Brain microvascular endothelial cell (primary cell): ENCODE measurements around the gene STN1.

Experiments
- DNase-seq: peaks from one replicate; pipeline ENCODE4 v3.0.0-alpha.2; 2020
- H3K27ac ChIP-seq: fragments of 250-450 bp; sonication (Bioruptor Pico); 2 replicates; pipeline ENCODE4 v1.5.1; 2020; ENCODE audit warnings: mild to moderate bottlenecking, moderate library complexity
- H3K27me3 ChIP-seq: fragments of 250-450 bp; sonication (Bioruptor Pico); replicated peaks from 2 replicates; pipeline ENCODE4 v1.5.1; 2020; ENCODE audit warnings: mild to moderate bottlenecking
- H3K36me3 ChIP-seq: fragments of 250-450 bp; sonication (Bioruptor Pico); replicated peaks from 2 replicates; pipeline ENCODE4 v1.5.1; 2020; ENCODE audit warnings: mild to moderate bottlenecking
- H3K4me3 ChIP-seq: 2 replicates; pipeline ENCODE4 v1.5.1; 2011; ENCODE audit warnings: low read depth, mild to moderate bottlenecking, control low read depth, low read length, moderate library complexity
- CTCF ChIP-seq: IDR thresholded peaks from 2 replicates; pipeline ENCODE4 v1.5.1; 2011; ENCODE audit warnings: low read depth, mild to moderate bottlenecking, moderate library complexity, low read length, control low read depth, inconsistent platforms; ENCODE audit errors: missing control alignments
- in situ Hi-C: cut with HindIII; loops from 2 replicates; pipeline ENCODE4 v1.10.0; 2017; ENCODE audit warnings: low sequenced_read_pairs, low pct_ligation_motif_present

STN1 gene

DNA sequence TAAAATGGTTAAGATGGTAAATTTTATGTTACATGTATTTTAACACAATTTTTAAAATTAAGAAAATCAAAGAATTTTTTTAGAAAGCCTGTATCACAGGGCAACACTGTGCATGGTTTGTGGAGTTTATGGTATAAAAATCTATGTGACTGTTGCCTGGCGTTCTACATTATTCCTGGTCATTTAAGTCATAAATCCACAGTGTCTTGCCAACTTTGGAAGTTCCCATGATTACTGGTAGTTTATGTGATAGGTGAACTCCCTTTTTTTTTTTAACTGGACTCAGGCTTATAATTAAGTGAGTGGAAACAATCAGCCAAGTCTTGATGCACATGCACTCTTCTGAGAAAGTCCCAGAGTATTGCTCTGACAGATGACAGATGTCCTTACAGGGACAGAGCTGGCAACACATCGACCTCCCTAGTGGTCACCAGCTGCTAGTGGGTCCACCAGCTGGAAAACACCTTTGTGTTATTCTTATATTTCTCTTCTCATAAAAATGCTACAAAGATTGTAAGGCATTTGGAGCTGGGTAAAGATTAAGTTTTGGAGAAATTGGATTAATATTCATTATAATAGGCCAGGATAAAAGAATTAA lies 8.8 kb upstream of the STN1 start:
- peak; percentile 17 for TF ChIP-seq CTCF
- H3K27ac ChIP-seq, result no peak overlapping the region
- H3K36me3 ChIP-seq, result no peaks in the 10 kb centered on the region
- in situ Hi-C loops, result no loop called here
- no peak for DNase-seq
- H3K4me3 ChIP-seq, result no peak overlapping the region
- no peaks in the 10 kb centered on the region for H3K27me3 ChIP-seq

- Histone ChIP-seq H3K27ac (no peak overlapping the region), H3K36me3 (no peaks in the 10 kb centered on the region), H3K27me3 (no peaks in the 10 kb centered on the region), H3K4me3 (no peak overlapping the region)
- TF ChIP-seq CTCF, result no peak
- no peak for DNase-seq
- in situ Hi-C loops, result no loop called here
Observed at GRCh38 chr10:103925591-103925990, 7.6 kb upstream of the STN1 start.

DNA sequence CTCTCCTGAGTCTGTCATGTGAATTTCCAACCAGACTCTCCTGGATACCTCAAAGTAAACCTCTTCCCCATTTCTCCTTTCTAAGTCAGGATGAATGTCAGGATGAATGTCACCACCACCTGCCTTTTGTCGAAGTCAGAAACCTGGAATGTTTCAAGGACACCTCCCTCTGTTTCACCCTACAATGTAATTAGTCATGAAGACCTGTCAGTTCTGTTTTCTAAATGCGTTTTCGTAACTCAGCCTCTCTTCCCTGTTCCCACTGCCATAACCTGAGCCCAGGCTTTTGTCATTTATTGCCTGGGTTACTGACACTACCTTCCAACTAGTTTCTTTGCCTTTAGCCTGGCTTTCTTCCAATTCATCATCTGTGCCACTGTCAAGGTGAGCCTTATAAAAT lies 5.5 kb upstream of the STN1 start:
- in situ Hi-C loops, result no loop called here
- Histone ChIP-seq H3K4me3 (no peak overlapping the region), H3K36me3 (no peaks in the 10 kb centered on the region), H3K27me3 (no peaks in the 10 kb centered on the region), H3K27ac (no peak overlapping the region)
- no peak for DNase-seq
- no peak for TF ChIP-seq CTCF

DNA sequence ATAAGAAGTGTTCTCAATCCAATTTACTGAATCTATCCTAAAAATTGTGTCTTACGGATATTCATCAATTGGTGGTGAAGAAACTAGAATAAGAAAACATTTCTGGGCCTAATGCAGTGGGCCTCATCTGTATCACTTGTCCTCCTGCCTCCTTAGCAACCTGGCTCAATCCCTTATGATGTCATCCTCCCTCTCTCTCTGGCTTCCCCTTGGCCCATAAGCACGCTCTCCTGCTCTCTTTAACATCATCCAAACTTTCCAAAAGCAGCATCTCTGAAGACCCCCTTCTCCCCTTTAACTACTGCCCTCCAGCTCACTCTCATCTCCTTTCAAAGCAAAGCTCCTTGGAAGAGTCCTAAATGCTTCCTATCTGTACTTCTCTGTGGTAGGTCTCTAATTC lies 4.7 kb upstream of the STN1 start:
- in situ Hi-C loops, result no loop called here
- DNase-seq, result no peak
- no peak overlapping the region for H3K27ac ChIP-seq
- H3K27me3 ChIP-seq, result no peaks in the 10 kb centered on the region
- no peak for TF ChIP-seq CTCF
- H3K36me3 ChIP-seq, result no peaks in the 10 kb centered on the region
- H3K4me3 ChIP-seq, result no peak overlapping the region

GRCh38 chr10:103921750-103922195 lies 3.8 kb upstream of the STN1 start:
- no peaks in the 10 kb centered on the region for H3K36me3 ChIP-seq
- no peak overlapping the region for H3K4me3 ChIP-seq
- DNase-seq, result peak; percentile 13
- H3K27me3 ChIP-seq, result no peaks in the 10 kb centered on the region
- peak; percentile 39 for TF ChIP-seq CTCF
- no peak overlapping the region for H3K27ac ChIP-seq
- in situ Hi-C loops, result no loop called here

DNA sequence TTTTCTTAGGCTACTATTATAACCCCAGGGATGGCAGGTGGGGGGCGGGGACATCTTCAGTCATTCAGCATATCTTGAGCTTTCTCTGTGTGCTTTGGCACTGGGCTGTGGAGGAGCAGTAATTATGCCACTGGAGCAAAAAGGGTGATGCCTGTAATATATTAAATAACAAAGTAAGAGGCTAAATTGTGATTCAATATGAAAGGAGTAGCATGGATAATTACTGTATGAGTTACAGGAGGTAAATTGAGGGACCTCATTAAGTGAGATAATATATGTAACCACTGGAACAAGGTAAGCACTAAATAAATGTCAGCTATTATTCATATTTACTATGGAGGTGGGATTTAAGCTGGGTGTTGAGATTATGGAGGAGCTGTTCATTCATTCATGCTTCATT lies 3.3 kb upstream of the STN1 start:
- no peak overlapping the region for H3K27ac ChIP-seq
- DNase-seq, result no peak
- no peaks in the 10 kb centered on the region for H3K27me3 ChIP-seq
- in situ Hi-C loops, result no loop called here
- no peak for TF ChIP-seq CTCF
- H3K36me3 ChIP-seq, result no peaks in the 10 kb centered on the region
- no peak overlapping the region for H3K4me3 ChIP-seq
